A549 (cell line): ENCODE results near the gene GGACT.

Source experiments
- EHMT2 ChIP-seq: fragments of 200-600 bp; sonication (generic); IDR thresholded peaks from 2 replicates; pipeline ENCODE4 v1.6.1; 2016; ENCODE audit warnings: antibody characterized with exemption, low read depth, mild to moderate bottlenecking, moderate library complexity
- POLR2A ChIP-seq: IDR thresholded peaks from 2 replicates; pipeline ENCODE4 v1.6.1; 2012; ENCODE audit warnings: mild to moderate bottlenecking, low read length
- ZSCAN20 ChIP-seq: fragments of 250-450 bp; sonication (Bioruptor Pico); IDR thresholded peaks from 2 replicates; pipeline ENCODE4 v1.8.0; 2022; ENCODE audit warnings: mild to moderate bottlenecking, moderate library complexity
- TF ChIP-seq, protein P1 (sequence below): fragments of >200 bp; sonication (Bioruptor Twin); formaldehyde crosslinking; IDR thresholded peaks from 3 replicates; pipeline ENCODE4 v1.5.1; 2016
- TF ChIP-seq, protein P2 (sequence below): fragments of 200-600 bp; sonication (generic); IDR thresholded peaks from 2 replicates; pipeline ENCODE4 v1.6.1; 2016; ENCODE audit warnings: antibody characterized with exemption, mild to moderate bottlenecking, moderate library complexity
- TF ChIP-seq, protein P3 (sequence below): IDR thresholded peaks from 2 replicates; pipeline ENCODE4 v1.6.1; 2012; ENCODE audit warnings: low read depth, borderline replicate concordance

DNA sequence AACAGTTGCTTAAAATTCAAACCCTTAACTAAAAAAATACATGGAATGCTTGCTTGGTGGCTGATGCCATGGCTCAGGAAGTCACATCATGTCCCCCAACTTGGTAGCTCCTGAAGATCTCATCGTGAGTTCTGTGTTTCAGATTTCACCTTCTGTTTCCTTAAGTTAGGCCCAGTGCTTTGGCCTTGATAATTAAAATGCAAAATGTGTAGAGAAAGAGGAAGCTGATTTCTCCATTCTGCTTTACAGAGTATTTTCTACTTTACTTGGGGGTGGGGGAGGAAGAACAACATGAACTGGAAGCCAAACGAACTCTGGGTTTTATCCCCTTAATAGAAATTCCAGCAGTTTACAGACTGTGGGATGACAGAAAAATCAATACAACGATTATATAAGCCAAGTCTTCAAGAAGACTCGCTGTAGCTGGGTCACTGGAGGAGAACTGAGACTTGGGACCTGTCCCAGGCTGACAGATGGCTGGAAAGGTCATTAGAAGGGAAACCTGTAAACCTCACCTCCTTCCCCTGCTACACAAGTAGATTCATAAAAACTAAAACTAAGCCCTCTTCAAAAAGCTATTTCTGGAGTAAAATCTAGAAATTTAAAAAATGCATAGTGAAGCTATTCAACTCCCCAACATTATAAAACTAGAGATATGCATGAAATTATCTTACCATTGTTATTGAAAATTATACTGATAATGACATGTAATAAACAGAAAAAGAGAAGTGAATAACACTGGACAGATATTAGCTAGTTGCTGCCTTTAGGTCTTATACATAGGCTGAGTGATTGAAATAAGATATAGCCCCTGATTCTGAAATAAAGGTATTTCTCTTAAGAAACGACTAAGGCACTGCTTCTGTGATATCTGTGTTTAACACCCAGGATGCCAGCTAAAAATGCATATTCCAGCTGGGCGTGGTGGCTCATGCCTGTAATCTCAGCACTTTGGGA, 22.1 kb upstream of the GGACT start:
- TF ChIP-seq, protein P1, sequence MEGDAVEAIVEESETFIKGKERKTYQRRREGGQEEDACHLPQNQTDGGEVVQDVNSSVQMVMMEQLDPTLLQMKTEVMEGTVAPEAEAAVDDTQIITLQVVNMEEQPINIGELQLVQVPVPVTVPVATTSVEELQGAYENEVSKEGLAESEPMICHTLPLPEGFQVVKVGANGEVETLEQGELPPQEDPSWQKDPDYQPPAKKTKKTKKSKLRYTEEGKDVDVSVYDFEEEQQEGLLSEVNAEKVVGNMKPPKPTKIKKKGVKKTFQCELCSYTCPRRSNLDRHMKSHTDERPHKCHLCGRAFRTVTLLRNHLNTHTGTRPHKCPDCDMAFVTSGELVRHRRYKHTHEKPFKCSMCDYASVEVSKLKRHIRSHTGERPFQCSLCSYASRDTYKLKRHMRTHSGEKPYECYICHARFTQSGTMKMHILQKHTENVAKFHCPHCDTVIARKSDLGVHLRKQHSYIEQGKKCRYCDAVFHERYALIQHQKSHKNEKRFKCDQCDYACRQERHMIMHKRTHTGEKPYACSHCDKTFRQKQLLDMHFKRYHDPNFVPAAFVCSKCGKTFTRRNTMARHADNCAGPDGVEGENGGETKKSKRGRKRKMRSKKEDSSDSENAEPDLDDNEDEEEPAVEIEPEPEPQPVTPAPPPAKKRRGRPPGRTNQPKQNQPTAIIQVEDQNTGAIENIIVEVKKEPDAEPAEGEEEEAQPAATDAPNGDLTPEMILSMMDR = no peak
- TF ChIP-seq, protein P2, sequence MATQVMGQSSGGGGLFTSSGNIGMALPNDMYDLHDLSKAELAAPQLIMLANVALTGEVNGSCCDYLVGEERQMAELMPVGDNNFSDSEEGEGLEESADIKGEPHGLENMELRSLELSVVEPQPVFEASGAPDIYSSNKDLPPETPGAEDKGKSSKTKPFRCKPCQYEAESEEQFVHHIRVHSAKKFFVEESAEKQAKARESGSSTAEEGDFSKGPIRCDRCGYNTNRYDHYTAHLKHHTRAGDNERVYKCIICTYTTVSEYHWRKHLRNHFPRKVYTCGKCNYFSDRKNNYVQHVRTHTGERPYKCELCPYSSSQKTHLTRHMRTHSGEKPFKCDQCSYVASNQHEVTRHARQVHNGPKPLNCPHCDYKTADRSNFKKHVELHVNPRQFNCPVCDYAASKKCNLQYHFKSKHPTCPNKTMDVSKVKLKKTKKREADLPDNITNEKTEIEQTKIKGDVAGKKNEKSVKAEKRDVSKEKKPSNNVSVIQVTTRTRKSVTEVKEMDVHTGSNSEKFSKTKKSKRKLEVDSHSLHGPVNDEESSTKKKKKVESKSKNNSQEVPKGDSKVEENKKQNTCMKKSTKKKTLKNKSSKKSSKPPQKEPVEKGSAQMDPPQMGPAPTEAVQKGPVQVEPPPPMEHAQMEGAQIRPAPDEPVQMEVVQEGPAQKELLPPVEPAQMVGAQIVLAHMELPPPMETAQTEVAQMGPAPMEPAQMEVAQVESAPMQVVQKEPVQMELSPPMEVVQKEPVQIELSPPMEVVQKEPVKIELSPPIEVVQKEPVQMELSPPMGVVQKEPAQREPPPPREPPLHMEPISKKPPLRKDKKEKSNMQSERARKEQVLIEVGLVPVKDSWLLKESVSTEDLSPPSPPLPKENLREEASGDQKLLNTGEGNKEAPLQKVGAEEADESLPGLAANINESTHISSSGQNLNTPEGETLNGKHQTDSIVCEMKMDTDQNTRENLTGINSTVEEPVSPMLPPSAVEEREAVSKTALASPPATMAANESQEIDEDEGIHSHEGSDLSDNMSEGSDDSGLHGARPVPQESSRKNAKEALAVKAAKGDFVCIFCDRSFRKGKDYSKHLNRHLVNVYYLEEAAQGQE = no peak
- TF ChIP-seq EHMT2 (no peak), POLR2A (no peak), ZSCAN20 (no peak)
- TF ChIP-seq, protein P3, sequence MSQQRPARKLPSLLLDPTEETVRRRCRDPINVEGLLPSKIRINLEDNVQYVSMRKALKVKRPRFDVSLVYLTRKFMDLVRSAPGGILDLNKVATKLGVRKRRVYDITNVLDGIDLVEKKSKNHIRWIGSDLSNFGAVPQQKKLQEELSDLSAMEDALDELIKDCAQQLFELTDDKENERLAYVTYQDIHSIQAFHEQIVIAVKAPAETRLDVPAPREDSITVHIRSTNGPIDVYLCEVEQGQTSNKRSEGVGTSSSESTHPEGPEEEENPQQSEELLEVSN = no peak
